ENCODE results near the gene ATP8B4.
A peak's percentile ranks its signal among the peaks of the same experiment; 100 is the strongest.
"Not testable (repeated sequence)": the region's sequence is repeated elsewhere in the genome, so short reads cannot be mapped to it uniquely, and the experiment has no call there.

ATP8B4 gene

DNA sequence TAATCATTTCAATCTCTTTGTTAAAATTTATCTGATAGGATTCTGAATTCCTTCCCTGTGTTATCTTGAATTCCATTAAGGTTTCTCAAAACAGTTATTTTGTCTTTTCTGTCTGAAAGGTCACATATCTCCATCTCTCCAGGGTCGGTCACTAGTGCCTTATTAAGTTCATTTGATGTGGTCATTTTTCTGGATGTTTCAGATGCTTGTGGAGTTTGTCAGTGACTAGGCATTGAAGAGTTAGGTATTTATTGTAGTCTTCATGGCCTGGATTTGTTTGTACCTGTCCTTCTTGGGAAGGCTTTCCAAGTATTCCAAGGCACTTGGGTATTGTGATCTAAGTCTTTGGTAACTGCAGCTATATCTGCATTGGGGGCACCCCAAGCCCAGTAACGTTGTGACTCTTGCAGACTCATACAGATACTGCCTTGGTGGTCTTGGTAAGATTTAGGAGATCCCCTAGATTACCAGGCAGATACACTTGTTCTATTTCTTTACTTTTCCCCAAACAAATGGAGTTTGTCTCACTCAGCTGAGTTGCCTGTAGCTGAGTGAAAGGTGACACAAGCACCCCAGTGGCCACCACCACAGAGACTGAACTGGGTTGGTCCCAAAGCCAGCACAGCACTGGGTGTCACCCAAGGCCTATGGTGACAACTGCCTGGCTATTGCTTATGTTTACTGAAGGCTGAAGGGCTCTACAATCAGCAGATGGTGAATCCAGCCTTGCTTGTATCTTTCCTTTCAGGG is 44.1 kb upstream of the ATP8B4 start:
- TF ChIP-seq, protein P1, sequence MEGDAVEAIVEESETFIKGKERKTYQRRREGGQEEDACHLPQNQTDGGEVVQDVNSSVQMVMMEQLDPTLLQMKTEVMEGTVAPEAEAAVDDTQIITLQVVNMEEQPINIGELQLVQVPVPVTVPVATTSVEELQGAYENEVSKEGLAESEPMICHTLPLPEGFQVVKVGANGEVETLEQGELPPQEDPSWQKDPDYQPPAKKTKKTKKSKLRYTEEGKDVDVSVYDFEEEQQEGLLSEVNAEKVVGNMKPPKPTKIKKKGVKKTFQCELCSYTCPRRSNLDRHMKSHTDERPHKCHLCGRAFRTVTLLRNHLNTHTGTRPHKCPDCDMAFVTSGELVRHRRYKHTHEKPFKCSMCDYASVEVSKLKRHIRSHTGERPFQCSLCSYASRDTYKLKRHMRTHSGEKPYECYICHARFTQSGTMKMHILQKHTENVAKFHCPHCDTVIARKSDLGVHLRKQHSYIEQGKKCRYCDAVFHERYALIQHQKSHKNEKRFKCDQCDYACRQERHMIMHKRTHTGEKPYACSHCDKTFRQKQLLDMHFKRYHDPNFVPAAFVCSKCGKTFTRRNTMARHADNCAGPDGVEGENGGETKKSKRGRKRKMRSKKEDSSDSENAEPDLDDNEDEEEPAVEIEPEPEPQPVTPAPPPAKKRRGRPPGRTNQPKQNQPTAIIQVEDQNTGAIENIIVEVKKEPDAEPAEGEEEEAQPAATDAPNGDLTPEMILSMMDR (conservative IDR thresholded peaks at IDR 0.05; ENCODE audit: low read length): no peak
- DNase-seq (ENCODE audit: low read depth): no peak
- H3K4me3 ChIP-seq (ENCODE audit: low read length): no peak overlapping the region

DNA sequence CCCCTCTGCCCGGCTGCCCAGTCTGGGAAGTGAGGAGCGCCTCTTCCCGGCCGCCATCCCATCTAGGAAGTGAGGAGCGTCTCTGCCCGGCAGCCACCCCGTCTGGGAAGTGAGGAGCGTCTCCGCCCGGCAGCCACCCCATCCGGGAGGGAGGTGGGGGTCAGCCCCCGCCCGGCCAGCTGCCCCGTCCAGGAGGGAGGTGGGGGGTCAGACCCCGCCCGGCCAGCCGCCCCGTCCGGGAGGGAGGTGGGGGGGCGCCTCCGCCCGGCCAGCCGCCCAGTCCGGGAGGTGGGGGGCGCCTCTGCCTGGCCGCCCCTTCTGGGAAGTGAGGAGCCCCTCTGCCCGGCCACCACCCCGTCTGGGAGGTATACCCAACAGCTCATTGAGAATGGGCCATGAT is 39.2 kb upstream of the ATP8B4 start:
- DNase-seq (ENCODE audit: low read depth): not testable (repeated sequence)

DNA sequence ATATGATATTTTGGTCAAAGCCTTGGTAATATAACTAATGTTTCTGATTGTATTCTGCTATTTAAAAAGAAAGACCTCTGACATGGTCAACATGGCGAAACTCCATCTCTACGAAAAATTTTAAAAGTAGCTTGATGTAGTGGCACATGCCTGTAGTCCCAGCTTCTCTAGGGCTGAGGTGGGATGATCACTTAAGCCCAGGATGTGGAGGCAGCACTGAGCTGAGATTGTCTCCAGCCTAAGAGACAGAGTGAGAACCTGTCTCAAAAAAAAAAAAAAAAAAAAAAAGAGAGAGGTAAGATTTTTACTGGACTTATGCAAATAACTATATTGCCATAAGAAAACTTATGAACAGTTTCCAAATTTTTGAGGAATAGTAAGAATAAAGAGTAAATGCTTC is 32.4 kb upstream of the ATP8B4 start:
- no peak for DNase-seq (ENCODE audit: low read depth)
- TF ChIP-seq, protein P1 (conservative IDR thresholded peaks at IDR 0.05; ENCODE audit: low read length): no peak
- no peak overlapping the region for H3K4me3 ChIP-seq (ENCODE audit: low read length)

More for the DNA sequence above, 39.2 kb upstream of the ATP8B4 start:
- H3K4me3 ChIP-seq (ENCODE audit: low read length): not testable (repeated sequence)

- DNase-seq (ENCODE audit: low read depth): no peak
- H3K4me3 ChIP-seq (ENCODE audit: low read length): no peak overlapping the region
- TF ChIP-seq, protein P1 (conservative IDR thresholded peaks at IDR 0.05; ENCODE audit: low read length): no peak
These were observed 31.8 kb upstream of the ATP8B4 start for GRCh38 chr15:50150851-50151250.

DNA sequence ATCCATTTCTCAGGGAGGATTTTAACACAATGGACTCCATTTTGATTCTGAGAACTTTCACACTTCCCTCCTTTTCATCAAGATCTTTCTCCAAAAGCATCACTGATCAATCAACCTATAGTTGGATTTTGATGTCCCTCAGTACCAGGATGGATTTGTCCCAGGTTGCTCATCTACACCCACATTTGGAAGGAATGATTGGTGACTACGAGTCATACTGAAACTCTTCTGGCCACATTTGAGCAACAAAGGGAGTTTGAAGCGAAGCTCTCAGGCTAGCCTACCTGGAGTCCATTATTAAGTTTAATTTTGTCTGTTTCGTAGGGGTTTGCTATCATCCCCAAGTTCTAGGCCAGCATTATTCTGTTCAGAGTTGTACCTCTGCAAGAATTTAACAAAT is 31.3 kb upstream of the ATP8B4 start:
- TF ChIP-seq, protein P1 (conservative IDR thresholded peaks at IDR 0.05; ENCODE audit: low read length): no peak
- no peak overlapping the region for H3K4me3 ChIP-seq (ENCODE audit: low read length)
- DNase-seq (ENCODE audit: low read depth): no peak

- DNase-seq (ENCODE audit: low read depth): no peak
- no peak overlapping the region for H3K4me3 ChIP-seq (ENCODE audit: low read length)
- TF ChIP-seq, protein P1 (conservative IDR thresholded peaks at IDR 0.05; ENCODE audit: low read length): no peak
These were observed 30.1 kb upstream of the ATP8B4 start for GRCh38 chr15:50149090-50149489.

GRCh38 chr15:50148362-50148963 is 29.4 kb upstream of the ATP8B4 start:
- TF ChIP-seq, protein P1 (conservative IDR thresholded peaks at IDR 0.05; ENCODE audit: low read length): peak; percentile 81
- peak; percentile 69 for DNase-seq (ENCODE audit: low read depth)
- no peak overlapping the region for H3K4me3 ChIP-seq (ENCODE audit: low read length)

Data from AG10803 (cell line).